Pulmonary artery endothelial cell (primary cell): ENCODE measurements around the gene IQGAP3. TPM values are rescaled to one million over a fixed set of nuclear protein-coding genes. Genes with fewer than 3 reads are reported as not detected.

Experiments
- DNase-seq: peaks from one replicate; pipeline ENCODE4 v3.0.0-alpha.2; 2011; ENCODE audit warnings: low read depth, low spot score
- total RNA-seq: library from RNA; depleted of rRNA; stranded (reverse); fragments of >200 nt; gene quantifications from 2 replicates; pipeline ENCODE4 v1.2.3, GENCODE V29; 2014

IQGAP3 gene
- total RNA-seq, 1 donor from 2014 or later = 19.1 TPM

DNA sequence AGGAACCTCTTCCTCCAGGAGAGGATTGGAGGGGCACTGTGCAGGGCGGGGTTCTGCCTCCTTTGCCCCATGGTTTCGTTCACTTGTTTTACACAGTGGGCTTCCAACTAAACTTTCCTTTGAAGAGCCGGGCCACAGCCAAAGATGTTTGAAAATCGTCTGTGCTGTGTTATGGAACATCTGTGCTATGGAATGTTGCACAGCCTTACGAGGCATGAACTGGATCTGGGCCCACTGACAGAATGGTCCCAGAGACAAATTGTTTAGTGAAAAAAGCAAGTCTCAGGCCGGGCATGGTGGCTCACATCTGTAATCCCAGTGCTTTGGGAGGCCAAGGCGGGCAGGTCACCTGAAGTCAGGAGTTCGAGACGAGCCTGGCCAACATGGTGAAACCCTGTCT, 59.2 kb downstream of the IQGAP3 start:
- DNase-seq = no peak

DNA sequence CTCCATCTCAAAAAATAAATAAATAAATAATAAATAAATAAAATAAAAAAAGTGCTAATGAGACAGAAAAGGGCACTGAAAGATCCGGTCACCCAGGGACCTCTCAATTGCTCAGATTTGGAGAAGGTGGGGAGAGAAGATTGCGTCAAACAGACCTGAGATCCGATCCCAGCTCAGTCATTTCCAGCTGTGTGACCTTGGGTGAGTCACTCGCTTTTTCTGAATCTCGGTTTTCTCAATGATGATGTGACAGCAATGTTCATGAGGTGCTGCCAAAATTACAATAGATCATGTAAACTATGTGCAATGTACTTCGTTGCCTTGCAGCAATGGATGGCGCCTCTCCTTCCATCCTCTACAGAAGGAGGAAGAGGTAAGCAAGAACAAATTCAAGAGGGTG, 60.7 kb downstream of the IQGAP3 start:
- no peak for DNase-seq

DNA sequence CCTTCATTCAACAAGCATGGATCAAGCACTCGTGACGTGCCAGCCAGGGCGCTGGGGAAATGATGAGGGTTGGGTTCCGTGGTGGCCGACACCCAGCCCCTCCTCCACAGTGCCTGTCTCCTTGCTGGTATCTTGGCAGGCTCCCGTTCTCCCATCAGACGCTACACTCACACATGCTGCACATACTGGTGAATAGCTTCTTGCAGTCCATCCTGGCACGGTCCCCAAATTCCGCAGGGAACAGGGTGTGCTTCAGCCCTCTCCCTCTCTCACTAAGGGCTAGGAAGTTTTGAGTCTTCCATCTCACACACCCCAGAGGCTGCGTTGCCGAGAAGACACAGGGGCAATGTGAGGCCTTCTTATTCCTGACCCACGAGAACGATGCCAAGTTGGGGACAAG, 61.7 kb downstream of the IQGAP3 start:
- DNase-seq = no peak

DNA sequence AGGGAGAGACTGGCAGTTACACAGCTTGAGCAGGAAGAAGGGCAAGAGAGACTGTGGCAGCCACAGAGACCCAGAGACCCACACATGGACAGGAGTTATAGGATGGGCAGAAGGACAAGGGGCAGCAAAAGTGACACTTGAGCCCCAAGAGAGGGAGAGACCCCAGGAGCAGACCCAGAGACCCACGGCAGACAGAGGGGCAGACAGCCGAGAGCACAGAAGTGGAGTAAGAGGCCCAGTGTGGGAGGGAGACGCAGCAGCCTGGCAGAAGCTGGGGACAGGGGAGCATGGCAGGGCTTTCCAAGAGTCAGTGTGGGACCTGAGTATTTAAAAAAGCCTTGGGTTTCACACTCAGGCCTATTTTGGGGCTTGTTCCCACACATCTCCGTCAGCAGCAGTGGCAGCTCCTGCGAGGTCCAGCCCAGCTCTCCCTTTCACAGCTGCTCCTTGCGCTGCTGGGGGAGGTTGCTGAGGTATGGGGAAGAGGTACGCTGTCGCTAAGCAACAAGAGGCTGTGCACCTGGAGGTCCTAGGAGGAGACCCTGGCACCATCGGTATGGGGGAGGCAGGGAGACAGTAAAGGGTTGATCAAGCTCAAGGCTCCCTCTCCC, 62.8 kb downstream of the IQGAP3 start:
- no peak for DNase-seq

DNA sequence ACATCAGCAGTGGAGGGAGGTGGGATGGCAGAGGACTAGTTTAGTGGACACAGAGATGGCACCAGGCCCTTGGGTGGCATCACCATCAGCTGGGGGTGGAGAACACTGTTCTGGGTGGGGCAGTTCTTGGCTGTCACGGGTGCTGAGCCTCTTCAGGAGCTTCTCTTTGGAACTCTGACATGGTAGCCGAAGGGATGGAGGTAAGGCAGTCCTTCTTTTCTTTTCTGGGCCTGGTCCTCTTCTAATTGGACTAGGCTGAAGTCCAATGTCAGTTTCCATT, 63.5 kb downstream of the IQGAP3 start:
- no peak for DNase-seq

DNA sequence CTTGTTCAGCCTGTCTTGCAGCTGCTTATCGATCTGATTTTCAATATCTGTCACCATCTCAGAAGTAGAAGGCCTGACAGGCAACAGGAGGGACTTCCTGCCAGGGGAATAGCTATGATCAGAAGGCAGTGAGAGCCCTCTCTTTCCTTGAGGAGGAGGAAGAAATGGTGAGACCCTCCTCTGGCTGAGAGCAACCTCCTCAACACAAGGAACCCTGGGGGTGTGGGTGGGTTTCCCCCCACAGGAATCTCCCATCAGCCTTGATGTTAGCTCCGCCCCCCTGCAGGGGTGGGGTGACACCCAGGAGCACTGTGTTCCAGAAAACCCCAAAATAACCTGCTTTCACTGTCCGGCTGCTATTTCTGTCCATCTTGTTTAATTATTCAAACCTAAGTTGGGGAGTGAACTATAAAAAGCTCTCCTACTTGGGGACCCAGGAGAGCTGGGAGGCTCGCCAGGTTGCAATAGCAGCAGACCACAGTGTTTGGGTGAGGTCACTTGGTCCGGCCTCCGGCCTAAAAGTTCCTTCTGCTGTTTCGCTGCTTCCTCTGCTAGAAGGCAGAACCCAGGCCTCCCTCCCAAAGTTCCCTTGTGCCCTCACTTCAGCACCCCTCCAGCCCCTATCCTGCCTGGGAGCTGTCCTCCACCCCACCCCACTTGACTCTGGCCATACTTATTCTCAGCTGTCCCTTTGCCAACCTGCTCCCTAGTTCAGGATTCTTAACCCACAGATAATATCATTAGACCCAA, 64.0 kb downstream of the IQGAP3 start:
- no peak for DNase-seq

DNA sequence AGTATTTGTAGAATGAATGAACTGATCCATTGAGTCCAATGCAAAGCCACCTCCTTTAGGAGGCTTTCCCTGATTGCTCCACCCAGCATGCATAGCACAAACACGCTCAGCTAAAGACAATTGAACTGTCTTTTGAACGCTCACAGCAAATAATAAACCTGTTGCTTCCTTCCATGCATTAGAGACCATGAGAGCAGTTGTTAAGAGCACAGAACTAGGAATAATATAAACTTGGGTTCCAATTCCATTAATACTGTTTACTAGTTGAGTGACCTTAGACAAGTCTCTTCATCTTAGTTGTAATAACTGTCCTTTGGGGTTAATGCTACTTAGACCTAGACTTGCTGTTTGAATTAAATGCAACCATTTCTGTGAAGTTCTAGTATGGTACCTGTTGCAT, 65.9 kb downstream of the IQGAP3 start:
- DNase-seq = no peak

DNA sequence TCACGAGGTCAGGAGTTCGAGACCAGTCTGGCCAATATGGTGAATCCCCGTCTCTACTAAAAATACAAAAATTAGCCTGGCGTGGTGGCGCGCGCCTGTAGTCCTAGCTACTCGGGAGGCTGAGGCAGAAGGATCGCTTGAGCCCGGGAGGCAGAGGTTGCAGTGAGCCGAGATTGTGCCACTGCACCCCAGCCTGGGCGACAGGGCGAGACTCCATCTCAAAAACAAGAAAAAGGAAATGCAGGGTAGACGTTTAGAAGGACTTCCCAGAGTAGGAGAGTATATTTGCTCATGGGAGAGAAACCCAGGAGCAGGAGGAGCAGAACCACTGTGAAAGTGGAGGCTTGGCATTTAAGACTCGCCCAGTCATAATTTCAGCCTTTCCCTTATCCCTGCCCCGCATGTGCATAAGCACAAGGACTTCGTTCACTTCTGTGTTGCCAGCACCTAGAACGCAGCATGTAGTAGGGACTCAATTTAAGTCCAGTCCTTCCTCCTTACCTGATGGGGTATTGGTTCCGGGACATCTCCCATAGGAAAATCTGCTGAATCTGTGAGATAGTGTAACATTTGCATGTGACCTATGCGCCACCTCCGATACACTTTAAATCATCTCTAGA, 66.6 kb downstream of the IQGAP3 start:
- no peak for DNase-seq

DNA sequence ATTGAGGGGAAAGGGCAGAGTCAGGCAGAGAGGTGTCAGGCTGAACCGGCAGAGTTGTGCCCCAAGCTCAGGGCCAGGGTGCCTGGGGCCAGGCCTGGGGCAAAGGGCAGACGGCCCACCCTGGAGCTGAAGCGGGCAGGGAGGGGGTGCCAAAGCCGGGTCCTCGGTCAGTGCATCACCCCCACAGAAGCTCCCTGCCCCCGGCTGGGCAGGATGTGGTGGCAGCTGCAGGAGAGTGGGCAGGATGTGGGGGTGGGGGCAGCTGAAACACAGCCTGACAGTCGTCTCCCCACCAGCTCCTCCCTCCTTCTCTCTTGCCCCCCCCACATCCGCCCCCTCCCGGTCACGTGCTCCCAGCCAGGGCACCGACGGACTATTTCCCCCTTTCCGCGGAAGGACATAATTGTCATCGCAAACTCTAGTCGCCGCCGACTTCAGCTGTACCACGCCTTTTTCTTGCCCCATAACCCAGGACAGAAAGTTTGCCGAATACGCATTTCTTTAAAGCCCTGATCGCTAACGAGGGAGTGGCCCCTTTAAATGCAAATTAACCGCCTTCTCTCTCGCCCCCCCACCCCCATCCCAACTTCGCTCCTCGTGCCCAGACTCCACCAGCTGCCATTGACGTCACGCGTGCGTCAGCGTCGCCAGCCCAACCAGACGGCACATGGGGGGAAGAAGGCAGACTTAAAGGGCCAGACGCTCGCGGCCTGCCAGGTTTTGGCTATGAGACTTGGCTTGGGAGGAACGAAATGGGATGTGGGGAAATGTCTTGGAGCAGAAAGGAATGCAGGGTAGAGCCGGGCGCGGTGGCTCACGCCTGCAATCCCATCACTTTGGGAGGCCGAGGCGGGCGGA, 67.3 kb downstream of the IQGAP3 start:
- DNase-seq = peak; percentile 98

DNA sequence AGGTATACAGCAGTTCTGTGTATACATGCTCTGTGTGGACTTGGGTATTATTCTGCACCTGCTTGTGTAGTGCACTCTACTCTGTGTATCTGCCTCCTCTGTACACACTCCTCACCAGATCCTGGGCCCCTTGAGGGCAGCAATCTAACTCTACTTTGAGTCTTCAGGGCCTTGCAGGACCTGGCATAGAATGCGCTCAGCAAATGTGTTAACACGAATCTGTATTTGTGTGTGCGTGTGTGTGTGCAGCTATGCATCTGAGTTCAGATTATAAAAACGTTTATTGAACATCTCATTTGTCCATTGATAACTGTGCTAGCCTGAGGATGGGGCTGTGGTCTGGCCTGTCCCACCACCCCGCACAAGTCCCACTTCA, 67.9 kb downstream of the IQGAP3 start:
- no peak for DNase-seq

DNA sequence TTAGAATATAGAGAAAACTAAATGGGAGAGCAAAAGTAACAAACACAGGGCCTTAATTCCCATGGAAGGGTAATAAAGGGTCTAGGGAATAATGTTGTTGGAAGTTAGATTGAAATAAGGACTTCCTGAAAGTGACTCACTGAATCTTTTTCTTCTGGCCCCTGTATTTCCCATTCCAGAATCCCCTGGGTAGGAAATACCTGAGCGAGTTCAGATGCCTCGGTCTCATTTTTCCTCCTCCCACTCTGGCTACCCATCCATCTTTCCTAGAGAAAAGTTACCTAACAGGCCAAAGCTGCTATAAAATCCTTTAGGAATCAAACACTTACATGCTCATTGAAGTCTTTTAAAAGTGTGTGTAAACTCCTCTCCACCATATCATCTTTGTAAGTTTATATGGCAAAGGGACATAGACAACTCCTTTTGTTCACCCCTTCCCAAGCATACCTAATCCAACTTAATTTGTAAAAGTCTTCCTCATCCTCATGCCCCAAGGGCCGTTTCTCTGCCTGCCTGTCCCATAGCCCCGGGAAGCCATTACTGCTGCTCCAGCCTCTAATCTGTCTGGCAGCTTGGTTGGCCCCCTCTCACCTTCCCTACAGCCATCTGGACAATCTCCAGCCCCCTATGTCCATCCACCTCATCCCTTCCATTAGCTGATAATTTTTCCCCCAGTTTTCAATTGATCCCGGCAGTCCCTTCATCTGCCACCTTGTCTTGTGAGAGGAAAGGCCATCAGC, 68.5 kb downstream of the IQGAP3 start:
- DNase-seq = no peak

DNA sequence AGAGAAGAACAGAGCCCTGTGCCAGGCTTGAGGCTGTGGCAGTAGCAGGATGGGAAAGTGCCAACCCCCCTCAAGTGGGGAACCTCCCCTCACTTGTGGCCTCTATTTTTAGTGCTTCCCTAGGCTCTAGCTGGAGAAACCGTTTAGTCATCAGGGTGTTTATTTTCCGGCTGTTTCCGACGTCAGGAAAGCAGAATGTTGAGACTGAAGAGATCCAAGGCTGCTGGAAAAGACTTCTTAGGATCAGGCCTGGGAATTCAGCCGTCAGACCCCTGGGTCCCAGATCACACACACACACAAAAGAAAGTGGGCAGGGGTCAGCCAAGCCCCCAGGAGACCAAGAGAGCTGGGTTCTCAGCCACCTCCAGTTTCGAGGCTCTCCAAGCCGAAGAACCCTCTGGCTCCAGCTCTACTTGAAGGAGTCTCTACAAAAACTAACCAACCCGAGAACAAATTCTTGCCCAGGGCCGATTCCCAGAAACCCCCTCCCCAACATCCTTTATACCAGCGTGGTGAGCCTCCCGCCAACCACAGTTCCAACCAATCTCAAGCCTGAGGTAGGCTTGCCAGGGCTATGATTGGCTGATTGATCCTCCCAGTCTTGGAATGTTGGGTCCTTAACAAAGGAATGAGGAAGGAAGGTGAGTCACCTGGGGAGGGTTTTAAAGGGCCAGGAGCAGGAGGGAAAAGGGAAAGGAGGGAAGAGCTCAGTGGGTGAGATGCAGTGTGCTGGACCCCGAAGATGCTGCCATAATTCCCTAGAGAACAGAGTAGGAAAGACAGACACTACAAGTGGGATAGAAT, 69.3 kb downstream of the IQGAP3 start:
- DNase-seq = peak; percentile 90

DNA sequence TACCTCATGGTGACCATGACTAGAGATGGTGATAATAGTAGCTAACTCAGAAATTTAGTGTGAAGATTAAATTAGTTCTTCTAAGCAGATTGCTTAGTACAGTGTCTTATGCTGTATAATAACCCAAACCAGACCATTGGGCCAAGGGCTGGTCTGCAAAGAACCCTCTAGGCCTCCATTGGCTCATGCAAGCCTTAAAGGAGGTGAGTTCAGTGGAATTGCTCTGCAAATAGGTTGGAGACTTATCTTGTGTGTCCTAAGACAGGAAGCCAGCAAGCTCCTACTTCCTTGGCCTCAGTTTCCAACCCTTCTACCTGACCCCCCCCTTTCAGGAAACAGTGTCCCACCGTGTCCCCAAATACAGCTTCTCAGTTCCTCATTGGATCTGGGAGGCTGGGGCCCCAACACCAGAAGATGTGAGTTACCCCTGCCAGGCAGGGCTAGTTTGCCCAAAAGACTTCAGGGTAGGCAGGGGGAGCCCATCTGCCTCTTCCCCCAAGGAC, 69.9 kb downstream of the IQGAP3 start:
- DNase-seq = no peak

DNA sequence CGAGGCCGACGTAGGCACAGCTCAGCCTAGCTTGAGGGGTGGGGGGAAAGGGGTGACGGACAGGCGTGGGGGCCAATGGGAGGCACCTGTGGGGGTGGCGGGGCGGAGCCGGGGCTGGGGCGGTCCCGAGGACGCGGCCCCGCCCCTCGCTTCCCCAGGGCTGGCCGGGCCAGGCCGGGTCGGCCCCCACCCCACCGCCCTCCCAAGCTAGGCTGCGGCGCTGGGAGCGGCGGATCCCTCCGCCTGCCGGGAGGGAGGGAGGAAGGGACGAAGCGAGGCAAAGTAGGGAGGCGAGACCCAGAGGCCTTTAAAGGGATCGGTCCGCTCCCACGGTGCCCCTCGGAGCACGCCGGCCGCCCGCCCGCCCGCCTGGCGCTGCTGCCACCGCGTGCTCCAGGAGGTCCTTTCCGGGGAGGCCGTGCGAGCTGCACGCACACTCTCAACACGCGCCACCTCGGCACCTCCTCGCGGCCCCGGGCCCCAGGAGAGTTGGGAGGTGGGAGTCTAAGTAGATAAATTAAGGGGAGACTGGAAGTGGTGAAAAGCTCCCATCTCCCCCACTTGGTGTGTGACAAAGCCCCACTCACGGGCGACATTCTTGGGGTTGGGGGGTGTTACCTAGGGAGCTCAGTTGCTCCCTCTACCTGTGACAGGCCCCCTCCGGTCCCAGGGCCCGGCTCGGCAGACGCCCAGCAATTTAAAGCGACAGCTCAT, 71.4 kb downstream of the IQGAP3 start:
- DNase-seq = peak; percentile 88

DNA sequence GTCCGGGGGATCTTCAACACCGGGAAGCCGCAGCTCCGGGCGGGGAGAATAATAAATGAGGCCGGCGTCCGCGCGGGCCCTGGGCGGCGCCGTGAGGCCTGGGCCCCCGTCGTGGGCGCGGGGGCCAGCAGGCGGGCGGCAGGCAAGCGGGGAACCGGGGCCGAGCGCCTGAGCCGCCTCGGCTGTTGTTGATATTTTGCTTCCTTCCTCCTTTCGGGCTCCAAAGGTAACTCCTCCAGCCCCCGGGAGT, 71.9 kb downstream of the IQGAP3 start, which contains the start of gene MEF2D:
Gene MEF2D (minus strand): TSS at position 233 of the 250 bp plus-strand sequence. CDS start 17,483 bp downstream, outside the sequence.
- no peak for DNase-seq

DNA sequence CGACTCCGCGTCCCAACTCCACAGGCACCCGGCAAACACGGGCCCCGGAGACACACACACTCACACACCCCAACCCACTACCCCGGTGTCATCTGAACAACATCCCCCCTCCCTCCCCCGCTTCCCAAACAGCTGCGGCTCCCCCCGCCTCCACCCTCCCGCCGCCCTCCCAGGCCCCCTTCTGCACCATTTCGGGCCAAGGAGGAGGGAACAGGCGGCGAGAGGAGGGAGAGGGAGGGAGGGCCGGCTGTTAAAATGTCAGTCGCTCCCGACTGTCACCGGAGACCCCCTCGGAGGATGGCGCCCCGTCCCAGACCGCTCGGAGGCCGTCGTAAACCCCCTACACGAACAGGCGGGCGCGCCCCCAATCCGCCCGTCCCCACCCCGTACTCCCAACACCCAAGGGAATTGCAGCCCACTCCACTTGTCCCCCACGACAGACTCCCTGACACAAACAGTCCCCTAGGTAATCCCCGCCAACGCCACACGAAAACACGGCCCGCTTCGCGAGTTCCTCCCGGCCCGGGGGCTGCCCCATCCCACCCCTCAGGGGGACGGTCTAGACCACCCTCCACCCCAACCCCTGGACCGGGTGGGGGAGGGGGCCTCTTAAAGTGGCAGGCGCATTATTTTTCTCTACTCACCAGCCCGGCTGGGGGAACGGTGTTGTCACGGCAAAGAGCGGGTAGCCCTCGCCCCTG, 72.4 kb downstream of the IQGAP3 start:
- no peak for DNase-seq

DNA sequence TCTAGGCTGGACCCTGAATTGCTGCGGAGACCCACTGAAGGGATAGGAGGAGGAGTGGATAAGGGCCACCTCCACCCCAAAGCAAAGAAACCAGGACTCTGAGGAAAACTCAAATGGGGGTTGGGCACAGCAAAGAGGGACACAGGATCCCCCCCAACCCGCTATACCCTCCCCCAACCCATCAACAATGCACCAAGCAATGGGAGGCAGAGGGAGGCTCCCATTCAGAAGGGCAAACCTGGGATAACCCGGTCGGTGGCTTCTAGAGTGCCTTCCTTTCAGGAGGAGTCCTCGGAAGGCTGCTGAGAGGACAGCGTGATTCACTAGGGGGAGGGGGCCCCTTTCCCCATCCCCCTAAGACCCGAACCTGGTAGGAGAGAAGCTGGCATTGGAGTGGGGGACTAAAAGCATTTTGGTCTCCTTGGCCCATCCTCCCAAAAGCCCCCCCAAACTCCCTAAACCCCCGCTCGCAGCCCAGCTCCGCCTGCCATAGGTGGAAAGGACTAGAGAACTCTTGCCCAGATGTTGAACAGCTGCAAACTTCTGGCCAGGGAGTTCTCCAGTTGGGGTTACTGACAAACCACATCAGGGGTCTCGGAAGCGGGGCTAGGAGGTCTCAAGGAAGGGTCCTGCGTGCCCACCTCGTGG, 73.0 kb downstream of the IQGAP3 start:
- DNase-seq = no peak

DNA sequence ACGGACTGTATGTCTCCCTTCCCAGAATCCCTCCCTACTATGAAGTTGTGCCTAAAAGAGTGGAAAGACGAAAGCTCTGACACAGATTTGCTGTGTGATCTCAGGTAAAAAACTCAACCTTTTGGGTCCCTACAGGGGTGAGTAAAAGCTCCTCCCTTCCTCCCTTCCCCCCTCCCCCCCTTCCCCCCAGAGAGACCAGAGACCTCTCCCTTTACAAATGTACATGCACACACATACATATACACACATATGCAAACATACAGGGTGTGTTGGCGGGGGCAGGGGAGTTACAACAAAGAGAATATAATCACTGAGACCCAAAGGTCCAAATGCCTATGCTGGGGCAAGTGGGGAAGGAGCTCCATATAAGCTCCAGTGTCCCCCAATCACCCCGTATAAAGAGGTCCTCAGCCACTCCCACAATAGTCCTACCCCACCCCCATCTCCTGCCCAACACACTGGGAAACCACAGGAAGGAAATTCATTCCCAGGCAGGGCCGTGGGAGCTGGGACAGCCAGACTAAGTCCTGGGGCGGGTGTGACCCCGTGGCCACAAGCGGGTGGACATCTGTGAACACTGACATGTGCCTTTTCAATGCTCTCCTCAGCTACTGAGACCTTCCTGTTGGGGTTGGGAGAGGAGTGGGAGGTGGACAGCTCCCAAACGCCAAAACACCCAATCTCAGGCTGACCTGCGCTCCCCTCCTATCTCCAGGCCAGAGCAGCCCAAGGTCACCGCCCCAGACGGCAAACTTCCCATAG, 73.8 kb downstream of the IQGAP3 start:
- DNase-seq = no peak
